Measurements from ENCODE around the gene SLC29A2. TPM values are rescaled to one million over a fixed set of nuclear protein-coding genes. Genes with fewer than 3 reads are reported as not detected.

The SLC29A2 gene
- total RNA-seq, 4 donors from 2014 or later, result 1.5 to 5.4 (median 2.4) TPM

DNA sequence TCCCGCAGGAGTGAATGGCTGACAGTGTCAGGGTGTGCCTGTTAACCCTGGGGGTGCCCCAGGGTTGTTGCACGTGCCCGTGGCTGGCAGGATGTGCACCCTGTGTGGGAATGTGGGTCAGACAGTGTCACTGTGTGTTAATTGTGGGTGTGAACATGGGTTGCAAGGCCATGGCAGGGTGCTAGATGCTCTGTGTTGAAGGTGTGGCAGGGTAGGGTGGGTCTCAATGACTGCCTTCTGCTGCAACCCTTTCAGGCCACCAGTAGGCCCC, 43.6 kb downstream of the SLC29A2 start:
- Histone ChIP-seq H3K4me3 (no peak overlapping the region), H3K4me1 (peaks cover 0 to 61% (median 33%) of the 10 kb centered on the region in 4 donors), H3K27me3 (no peaks in the 10 kb centered on the region), H3K9me3 (no peaks in the 10 kb centered on the region), H3K36me3 (peaks cover 0 to 18% (median 0%) of the 10 kb centered on the region in 3 donors), H3K27ac (peak overlapping the region in 2 of 4 donors; percentile 15)
- DNase-seq (ENCODE audit: low spot score in 2 of 2), result no peak
- WGBS, 2 donors, result 48 to 50% methylated on average over 3 of the region's 3 CpGs
- no peak for TF ChIP-seq EP300 (IDR thresholded peaks at IDR 0.05)
- TF ChIP-seq, protein P1, sequence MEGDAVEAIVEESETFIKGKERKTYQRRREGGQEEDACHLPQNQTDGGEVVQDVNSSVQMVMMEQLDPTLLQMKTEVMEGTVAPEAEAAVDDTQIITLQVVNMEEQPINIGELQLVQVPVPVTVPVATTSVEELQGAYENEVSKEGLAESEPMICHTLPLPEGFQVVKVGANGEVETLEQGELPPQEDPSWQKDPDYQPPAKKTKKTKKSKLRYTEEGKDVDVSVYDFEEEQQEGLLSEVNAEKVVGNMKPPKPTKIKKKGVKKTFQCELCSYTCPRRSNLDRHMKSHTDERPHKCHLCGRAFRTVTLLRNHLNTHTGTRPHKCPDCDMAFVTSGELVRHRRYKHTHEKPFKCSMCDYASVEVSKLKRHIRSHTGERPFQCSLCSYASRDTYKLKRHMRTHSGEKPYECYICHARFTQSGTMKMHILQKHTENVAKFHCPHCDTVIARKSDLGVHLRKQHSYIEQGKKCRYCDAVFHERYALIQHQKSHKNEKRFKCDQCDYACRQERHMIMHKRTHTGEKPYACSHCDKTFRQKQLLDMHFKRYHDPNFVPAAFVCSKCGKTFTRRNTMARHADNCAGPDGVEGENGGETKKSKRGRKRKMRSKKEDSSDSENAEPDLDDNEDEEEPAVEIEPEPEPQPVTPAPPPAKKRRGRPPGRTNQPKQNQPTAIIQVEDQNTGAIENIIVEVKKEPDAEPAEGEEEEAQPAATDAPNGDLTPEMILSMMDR (IDR thresholded peaks at IDR 0.05), result no peak
- no peak for TF ChIP-seq POLR2A (IDR thresholded peaks at IDR 0.05)

DNA sequence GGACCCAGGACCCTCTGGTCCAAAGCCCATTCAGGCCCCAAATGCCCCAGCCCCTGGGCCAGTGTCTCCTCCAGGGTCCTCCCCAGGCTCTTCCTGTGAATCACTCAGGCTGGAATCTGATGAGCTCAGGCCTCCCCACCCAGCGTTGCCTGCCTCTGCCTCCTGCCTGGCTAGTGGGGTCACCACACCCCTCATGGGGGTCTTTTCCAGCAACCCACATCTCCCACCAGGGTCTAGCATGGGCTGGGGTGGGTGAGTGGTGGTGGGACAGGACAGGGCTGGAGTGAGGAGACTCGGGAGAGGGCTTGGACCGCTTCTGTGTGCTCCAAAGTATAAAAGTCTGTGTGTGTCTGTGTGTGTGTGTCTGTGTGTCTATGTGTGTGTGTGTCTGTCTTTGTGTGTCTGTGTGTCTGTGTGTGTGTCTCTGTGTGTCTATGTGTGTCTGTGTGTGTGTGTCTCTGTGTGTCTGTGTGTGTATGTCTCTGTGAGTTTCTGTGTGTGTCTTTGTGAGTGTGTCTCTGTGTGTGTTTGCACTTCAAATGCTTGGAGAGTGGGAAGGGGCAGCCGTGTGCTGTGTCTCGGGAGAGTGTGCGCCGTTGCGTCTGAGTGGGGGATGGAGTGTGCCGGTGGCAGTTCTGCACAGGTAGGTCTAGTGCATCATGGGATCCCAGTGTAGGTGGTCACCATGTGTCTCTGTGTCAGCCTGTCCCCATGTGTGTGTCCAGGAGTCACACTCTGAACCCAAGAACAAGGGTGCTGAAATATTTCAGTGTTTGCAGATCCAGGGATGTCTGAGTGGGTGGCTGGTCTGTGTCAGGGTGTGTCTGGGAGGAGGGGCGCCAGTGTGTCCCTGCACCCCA, 44.2 kb downstream of the SLC29A2 start:
- H3K4me1 ChIP-seq, result peaks cover 0 to 67% (median 33%) of the 10 kb centered on the region in 4 donors
- no peaks in the 10 kb centered on the region for H3K9me3 ChIP-seq
- no peaks in the 10 kb centered on the region for H3K27me3 ChIP-seq
- peaks cover 0 to 12% (median 0%) of the 10 kb centered on the region in 3 donors for H3K36me3 ChIP-seq
- TF ChIP-seq, protein P1 (IDR thresholded peaks at IDR 0.05), result no peak
- no peak for DNase-seq (ENCODE audit: low spot score in 2 of 2)
- peak overlapping the region; percentile 56 to 80 (median 74) for H3K27ac ChIP-seq
- no peak overlapping the region for H3K4me3 ChIP-seq
- WGBS, 2 donors, result 63 to 64% methylated on average over 6 to 10 of the region's 10 CpGs

- DNase-seq (ENCODE audit: low spot score in 2 of 2), result peak in 1 of 2 donors; percentile 31
- Histone ChIP-seq H3K36me3 (peaks cover 0 to 3% (median 0%) of the 10 kb centered on the region in 3 donors), H3K4me3 (no peak overlapping the region), H3K27ac (peak overlapping the region; percentile 56 to 80 (median 74)), H3K9me3 (no peaks in the 10 kb centered on the region), H3K27me3 (no peaks in the 10 kb centered on the region), H3K4me1 (peaks cover 0 to 76% (median 34%) of the 10 kb centered on the region in 4 donors)
- TF ChIP-seq, protein P1 (IDR thresholded peaks at IDR 0.05), result no peak
- TF ChIP-seq EP300 (IDR thresholded peaks at IDR 0.05) (no peak), POLR2A (IDR thresholded peaks at IDR 0.05) (no peak)
- 14 to 18% methylated on average over 15 to 21 of the region's 21 CpGs for WGBS, 2 donors
These were observed 45.1 kb downstream of the SLC29A2 start for GRCh38 chr11:66326261-66327111.

DNA sequence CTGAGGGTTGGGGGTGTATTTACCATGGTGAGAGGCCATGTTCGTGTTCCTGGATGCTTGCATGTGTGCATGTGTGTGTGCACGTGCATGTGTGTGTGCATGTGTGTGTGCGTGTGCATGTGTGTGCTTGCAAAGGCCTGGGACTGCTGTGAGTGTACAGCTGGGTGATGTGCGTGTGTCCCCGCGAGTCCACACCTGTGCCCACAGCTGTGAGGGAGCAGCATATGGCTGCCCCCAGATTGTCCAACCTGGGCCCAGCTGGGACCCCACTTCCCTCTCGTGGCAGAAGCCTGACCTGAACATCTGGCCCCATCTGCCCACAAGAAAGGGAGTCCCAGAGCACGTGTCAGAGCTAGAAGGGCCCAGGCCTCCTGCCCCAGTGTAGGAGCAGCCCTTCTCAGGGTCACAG, 46.3 kb downstream of the SLC29A2 start:
- Histone ChIP-seq H3K27me3 (no peaks in the 10 kb centered on the region), H3K4me3 (no peak overlapping the region), H3K27ac (peak overlapping the region in 2 of 4 donors; percentile 72 to 74), H3K4me1 (peaks cover 0 to 76% (median 34%) of the 10 kb centered on the region in 4 donors), H3K9me3 (no peaks in the 10 kb centered on the region), H3K36me3 (no peaks in the 10 kb centered on the region)
- WGBS, 2 donors, result 85 to 87% methylated on average over 5 to 6 of the region's 8 CpGs
- TF ChIP-seq EP300 (IDR thresholded peaks at IDR 0.05) (no peak), POLR2A (IDR thresholded peaks at IDR 0.05) (no peak)
- TF ChIP-seq, protein P1 (IDR thresholded peaks at IDR 0.05), result no peak
- DNase-seq (ENCODE audit: low spot score in 2 of 2), result no peak

DNA sequence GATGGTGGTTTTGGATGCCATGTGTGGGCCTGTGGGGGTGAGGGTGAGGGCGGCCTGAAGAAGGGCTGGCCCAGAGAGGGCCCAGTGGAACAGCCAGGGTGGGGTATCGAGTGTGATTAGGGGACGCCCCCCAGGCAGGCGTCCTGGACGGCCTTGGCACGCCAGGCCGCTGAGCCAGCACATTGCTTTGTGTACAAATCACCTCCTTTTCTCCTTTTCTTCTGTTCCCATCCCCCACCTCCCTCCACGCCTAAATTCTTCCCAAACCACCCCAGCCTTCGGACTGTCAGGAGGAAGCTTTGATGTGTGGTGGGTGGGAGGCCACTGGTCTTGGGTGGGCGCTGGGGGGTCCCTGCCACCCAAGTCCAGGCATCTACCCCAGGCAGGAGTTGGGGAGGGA, 46.9 kb downstream of the SLC29A2 start:
- Histone ChIP-seq H3K4me1 (peaks cover 0 to 76% (median 34%) of the 10 kb centered on the region in 4 donors), H3K4me3 (no peak overlapping the region), H3K27me3 (no peaks in the 10 kb centered on the region), H3K9me3 (no peaks in the 10 kb centered on the region), H3K27ac (peak overlapping the region in 2 of 4 donors; percentile 3 to 52), H3K36me3 (no peaks in the 10 kb centered on the region)
- TF ChIP-seq POLR2A (IDR thresholded peaks at IDR 0.05), result no peak
- no peak for DNase-seq (ENCODE audit: low spot score in 2 of 2)
- 48 to 58% methylated on average over 10 of the region's 10 CpGs for WGBS, 2 donors

Data from tibial nerve (tissue), 4 donors.